ENCODE measurements around the gene TPX2.

Gene TPX2

GRCh38 chr20:31759836-31760518 is 20.9 kb downstream of the TPX2 start:
- H3K27ac ChIP-seq (ENCODE audit: extremely low read depth, low read depth, low read length): peak overlapping the region; percentile 3; the same call in 1 of the 2 replicates
- H3K4me1 ChIP-seq (ENCODE audit: control insufficient read depth, insufficient read depth, low read length): peaks cover 13% of the 10 kb centered on the region
- H3K36me3 ChIP-seq (ENCODE audit: control insufficient read depth in 2 of 2, insufficient read depth in 1 of 2, low read length in 2 of 2): peaks cover 40 to 43% of the 10 kb centered on the region in 2 experiments
- ChIA-PET CTCF (interaction anchor here (0.7 to 1.2 kb wide), 3 partner anchors 19 to 147 kb away, joined by 3 to 4 read pairs (median 3); no protein-coding TSS in a partner anchor), POLR2A (interaction anchor here (0.5 to 1.1 kb wide), 3 partner anchors 21 to 100 kb away, joined by 3 read pairs; partner anchors contain the start of gene TPX2)
- TF ChIP-seq ZNF626 (tag by site-specific recombination; IDR thresholded peaks at IDR 0.05) (no peak), ZFP69B (tag by site-specific recombination; IDR thresholded peaks at IDR 0.05) (no peak), ZNF670 (tag by site-specific recombination; IDR thresholded peaks at IDR 0.05; ENCODE audit: low read depth) (no peak), ZNF76 (tag by site-specific recombination; IDR thresholded peaks at IDR 0.05; ENCODE audit: borderline replicate concordance, low read depth) (no peak), GLI4 (tag by site-specific recombination; IDR thresholded peaks at IDR 0.05) (no peak), ZNF514 (tag by site-specific recombination; IDR thresholded peaks at IDR 0.05) (no peak), ZNF174 (tag by site-specific recombination; IDR thresholded peaks at IDR 0.05) (no peak), ZNF157 (tag by site-specific recombination; IDR thresholded peaks at IDR 0.05) (no peak), KLF9 (tag by site-specific recombination; IDR thresholded peaks at IDR 0.05; ENCODE audit: low read depth) (no peak), INSM2 (tag by site-specific recombination; IDR thresholded peaks at IDR 0.05) (no peak), SALL2 (tag by site-specific recombination; IDR thresholded peaks at IDR 0.05; ENCODE audit: borderline replicate concordance) (no peak), ZNF701 (tag by site-specific recombination; IDR thresholded peaks at IDR 0.05) (no peak), ZXDB (tag by site-specific recombination; IDR thresholded peaks at IDR 0.05) (no peak), ZNF704 (tag by site-specific recombination; IDR thresholded peaks at IDR 0.05) (no peak), ZNF654 (tag by site-specific recombination; IDR thresholded peaks at IDR 0.05; ENCODE audit: low read depth) (no peak), ZNF544 (tag by site-specific recombination; IDR thresholded peaks at IDR 0.05) (no peak), ZNF501 (tag by site-specific recombination; IDR thresholded peaks at IDR 0.05) (no peak), ZNF302 (tag by site-specific recombination; IDR thresholded peaks at IDR 0.05; ENCODE audit: low read depth) (no peak), ZNF16 (tag by site-specific recombination; IDR thresholded peaks at IDR 0.05; ENCODE audit: low read depth) (no peak), ZBTB6 (tag by site-specific recombination; IDR thresholded peaks at IDR 0.05) (no peak)
- H3K9me3 ChIP-seq (ENCODE audit: control insufficient read depth, insufficient read depth, low read depth, low read length): no peaks in the 10 kb centered on the region
- H3K4me3 ChIP-seq (ENCODE audit: low read depth, low read length): no peak overlapping the region

- TF ChIP-seq ZNF18 (tag by site-specific recombination; IDR thresholded peaks at IDR 0.05): peak; percentile 31; the same call in 1 of the 2 replicates
- TF ChIP-seq ZNF560 (tag by site-specific recombination; IDR thresholded peaks at IDR 0.05; ENCODE audit: borderline replicate concordance): no peak
- TF ChIP-seq OSR2 (tag by site-specific recombination; IDR thresholded peaks at IDR 0.05): peak; percentile 77
- TF ChIP-seq ZNF433 (tag by site-specific recombination; IDR thresholded peaks at IDR 0.05; ENCODE audit: low read depth): no peak
- no peak for TF ChIP-seq ZNF473 (tag by site-specific recombination; IDR thresholded peaks at IDR 0.05)
- TF ChIP-seq ZNF350 (tag by site-specific recombination; IDR thresholded peaks at IDR 0.05): no peak
- peak; percentile 56 for TF ChIP-seq ZNF335 (tag by site-specific recombination; conservative IDR thresholded peaks at IDR 0.05)
- Histone ChIP-seq H3K27ac (ENCODE audit: extremely low read depth, low read depth, low read length) (no peak overlapping the region), H3K4me1 (ENCODE audit: control insufficient read depth, insufficient read depth, low read length) (peaks cover 13% of the 10 kb centered on the region), H3K36me3 (ENCODE audit: control insufficient read depth in 2 of 2, insufficient read depth in 1 of 2, low read length in 2 of 2) (peaks cover 47 to 49% of the 10 kb centered on the region in 2 experiments), H3K4me3 (ENCODE audit: low read depth, low read length) (no peak overlapping the region), H3K9me3 (ENCODE audit: control insufficient read depth, insufficient read depth, low read depth, low read length) (no peaks in the 10 kb centered on the region)
- ChIA-PET CTCF (interaction anchor here (0.7 to 1.2 kb wide), 2 partner anchors 20 to 148 kb away, joined by 3 read pairs; no protein-coding TSS in a partner anchor), POLR2A (interaction anchor here (0.7 to 1.1 kb wide), 2 partner anchors 22 to 37 kb away, joined by 3 read pairs; partner anchors contain the start of gene TPX2)
Observed at GRCh38 chr20:31760519-31761240, 21.6 kb downstream of the TPX2 start.
